Hematopoietic multipotent progenitor cell (in vitro differentiated cells): Measurements from ENCODE around the gene SIM1. TPM values are rescaled to one million over a fixed set of nuclear protein-coding genes. Genes with fewer than 3 reads are reported as not detected.
"Not testable (repeated sequence)": the region's sequence is repeated elsewhere in the genome, so short reads cannot be mapped to it uniquely, and the experiment has no call there.

Source experiments
- DNase-seq, 3 donors: peaks; one replicate each; pipeline ENCODE4 v3.0.0-alpha.2; 2011 to 2015; ENCODE audit warnings: low read depth in 2 of 3, low spot score in 2 of 3
- total RNA-seq: library from RNA; depleted of rRNA; stranded (reverse); fragments of >200 nt; gene quantifications from one replicate; pipeline ENCODE4 v1.2.3, GENCODE V29; 2012

Gene SIM1
- total RNA-seq, 1 donor: under 0.01 TPM

DNA sequence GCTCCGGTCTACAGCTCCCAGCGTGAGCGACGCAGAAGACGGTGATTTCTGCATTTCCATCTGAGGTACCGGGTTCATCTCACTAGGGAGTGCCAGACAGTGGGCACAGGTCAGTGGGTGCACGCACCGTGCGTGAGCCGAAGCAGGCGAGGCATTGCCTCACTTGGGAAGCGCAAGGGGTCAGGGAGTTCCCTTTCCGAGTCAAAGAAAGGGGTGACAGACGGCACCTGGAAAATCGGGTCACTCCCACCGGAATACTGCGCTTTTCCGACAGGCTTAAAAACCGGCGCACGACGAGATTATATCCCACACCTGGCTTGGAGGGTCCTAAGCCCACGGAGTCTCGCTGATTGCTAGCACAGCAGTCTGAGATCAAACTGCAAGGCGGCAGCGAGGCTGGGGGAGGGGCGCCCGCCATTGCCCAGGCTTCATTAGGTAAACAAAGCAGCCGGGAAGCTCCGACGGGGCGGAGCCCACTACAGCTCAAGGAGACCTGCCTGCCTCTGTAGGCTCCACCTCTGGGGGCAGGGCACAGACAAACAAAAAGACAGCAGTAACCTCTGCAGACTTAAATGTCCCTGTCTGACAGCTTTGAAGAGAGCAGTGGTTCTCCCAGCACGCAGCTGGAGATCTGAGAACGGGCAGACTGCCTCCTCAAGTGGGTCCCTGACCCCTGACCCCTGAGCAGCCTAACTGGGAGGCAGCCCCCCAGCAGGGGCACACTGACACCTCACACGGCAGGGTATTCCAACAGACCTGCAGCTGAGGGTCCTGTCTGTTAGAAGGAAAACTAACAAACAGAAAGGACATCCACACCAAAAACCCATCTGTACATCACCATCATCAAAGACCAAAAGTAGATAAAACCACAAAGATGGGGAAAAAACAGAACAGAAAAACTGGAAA lies 109.7 kb downstream of the SIM1 start:
- DNase-seq: not testable (repeated sequence)

DNA sequence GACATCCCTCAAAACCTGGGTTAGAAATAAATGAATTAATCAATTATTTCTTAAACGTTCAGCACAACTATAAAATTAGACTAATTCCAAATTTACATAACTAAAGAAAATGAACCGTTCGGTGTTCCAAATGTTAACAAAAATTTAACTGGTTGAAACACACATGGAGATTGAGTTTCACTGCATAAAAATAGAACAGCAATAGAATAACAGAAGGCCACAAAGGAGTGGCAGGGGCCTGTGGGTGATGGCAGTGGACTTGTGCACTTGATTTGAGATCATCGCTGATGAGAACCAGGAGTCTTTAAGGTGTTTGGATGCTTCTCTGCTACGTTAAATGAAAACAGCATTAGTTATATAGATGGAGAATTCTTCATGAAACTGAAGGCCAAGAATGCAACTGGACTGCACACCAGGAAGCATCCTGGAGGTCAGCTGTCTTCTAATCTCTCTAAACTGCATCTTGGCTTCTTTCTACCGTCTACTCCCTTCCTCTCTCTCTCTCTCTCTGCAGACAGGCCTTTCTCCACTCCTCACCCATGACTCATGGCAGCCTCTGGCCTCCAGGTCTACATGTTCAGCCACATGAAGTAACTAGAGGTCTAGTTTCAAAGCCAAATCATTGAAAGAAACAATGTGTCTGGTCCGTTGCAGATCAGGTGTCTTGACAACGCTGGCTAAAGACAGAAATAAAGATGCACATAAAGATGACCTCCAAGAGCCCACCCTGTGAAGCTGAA lies 111.3 kb downstream of the SIM1 start:
- DNase-seq: no peak

DNA sequence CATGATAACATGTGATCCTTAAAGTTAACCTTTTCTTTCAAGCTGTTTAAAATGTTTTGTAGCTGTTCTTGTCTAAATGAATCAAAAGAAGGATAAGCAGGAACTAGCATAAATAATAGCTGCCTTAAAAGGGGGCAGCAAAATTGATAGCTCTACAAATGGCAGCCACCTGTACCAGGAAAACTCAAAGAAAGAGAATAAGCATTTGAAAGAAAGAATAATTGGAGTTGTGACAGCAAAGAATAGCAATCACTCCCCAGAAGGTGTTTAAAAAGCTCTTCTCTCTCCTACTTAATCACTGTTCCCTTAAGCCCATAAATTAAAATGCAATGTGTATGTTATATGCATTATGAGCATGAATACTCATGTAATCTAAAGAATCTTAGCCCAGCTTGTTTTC lies 114.6 kb downstream of the SIM1 start:
- no peak for DNase-seq

DNA sequence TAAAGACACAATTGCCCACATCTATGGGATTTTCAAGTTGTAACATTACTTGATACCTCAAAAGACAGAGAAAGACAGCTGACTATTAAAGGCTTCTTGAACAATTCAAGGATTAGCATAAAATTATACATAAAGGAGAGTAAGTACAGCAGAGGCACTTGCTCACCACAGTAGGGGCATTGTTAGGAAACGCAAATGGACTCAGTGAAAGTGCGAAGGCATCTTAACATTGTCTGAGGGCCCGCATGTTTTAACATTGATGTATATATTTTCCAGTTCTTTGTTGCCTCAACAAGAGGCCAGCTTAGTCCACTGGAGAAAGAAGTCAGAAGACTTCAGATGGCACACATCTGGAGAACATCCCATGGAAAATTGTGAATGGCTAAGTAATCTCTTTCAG lies 115.4 kb downstream of the SIM1 start:
- DNase-seq: no peak

DNA sequence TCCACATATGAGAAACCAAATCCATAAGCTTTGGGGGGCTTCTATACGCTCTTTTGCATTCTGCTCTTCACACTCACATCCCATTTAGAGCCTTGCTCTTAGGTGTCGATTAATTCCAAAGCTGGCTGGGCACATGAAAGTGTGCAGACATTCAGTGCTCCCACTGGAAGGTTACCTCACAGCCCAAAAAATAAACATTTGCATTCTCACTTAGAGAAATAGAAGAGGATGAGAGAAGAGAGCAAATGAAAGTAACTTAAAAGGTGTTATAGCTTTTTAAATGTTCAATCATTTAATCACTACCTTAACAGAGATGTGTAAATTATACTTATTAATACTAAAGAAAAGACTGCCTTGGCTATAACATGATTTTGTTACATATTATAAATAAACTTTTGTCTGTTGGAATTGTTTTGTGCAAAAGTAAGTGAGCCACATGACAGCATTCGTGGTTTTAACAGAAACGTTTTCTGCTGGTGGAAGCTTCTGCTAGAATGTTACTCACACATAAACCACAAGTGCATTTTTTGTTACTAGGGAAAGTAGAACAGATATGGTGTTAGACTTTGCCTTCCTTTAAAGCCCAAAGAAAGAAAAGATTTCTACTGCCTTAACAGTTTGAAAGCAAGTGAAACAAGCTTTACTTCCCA lies 116.7 kb downstream of the SIM1 start:
- DNase-seq: peak in 1 of 3 donors; percentile 1

DNA sequence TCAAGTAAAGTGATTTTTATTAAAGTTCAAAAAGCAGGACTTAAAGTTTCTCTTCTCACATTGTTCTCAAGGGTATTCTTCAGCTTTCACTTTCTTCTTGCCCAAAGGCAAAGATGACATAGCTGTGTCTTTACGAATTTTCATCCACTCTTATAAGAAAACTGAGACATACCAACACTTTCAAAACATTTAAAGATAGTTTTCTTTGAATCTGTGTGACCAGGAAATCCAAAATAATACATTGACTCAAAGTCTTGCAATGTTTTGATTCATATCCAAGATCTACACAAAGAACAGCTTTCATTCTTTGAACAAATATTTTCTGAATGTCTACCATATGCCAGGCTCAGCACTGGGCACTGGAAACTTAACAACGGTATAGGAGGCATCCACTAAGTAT lies 117.9 kb downstream of the SIM1 start:
- DNase-seq: no peak

DNA sequence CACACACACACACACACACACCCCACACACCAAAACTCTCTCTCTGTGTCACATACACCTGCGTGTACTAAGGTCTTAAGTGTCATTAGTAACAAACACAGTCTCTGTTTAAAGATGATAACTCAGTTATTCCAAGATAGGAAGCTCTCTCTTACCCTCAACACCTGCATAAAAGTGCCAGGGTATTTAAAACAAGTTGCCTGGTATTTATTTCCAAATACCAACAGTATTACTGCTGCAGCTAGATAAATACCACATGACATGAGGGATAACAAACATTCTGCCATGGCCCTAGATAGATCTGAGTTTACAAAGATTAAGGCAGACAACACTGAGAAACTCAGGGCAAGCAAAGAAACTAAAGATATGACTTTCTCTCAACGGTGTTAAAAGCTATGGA lies 118.5 kb downstream of the SIM1 start:
- no peak for DNase-seq

DNA sequence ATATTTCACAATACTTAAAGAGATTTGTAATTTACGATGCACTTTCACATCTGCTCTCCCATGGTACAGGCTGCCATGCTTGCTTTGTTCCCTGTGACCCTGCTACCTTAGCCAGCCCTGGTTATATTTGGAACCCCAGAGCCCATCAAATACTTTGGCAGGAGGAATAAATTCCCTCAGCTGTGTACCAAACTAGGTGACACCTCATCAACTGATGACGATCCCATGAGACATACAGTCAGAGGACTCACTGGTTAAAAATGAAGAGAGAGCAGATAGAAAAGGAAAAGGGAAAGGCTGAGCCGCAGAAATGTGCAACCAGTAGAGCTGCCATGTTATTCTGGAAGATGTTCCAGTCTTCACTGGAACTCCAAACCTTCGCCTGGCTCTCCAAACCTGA lies 120.0 kb downstream of the SIM1 start:
- no peak for DNase-seq

DNA sequence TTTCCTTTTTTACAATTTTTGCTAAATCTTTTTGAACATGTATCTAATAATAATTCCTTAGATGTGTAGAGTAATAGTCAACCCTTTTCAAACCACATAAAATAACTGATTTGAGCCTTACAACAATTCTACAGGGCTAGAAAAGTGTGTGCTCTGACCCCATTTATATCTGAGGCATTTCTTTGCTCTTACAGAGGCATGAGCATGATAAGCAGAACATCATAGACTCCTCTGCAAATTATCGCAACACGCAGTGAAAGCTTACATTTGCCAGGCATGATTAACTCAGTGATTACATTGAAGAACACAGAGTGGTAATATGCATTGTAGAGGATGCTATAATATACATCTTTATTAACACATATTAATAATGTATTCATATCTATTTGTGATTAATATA lies 120.4 kb downstream of the SIM1 start:
- DNase-seq: no peak

DNA sequence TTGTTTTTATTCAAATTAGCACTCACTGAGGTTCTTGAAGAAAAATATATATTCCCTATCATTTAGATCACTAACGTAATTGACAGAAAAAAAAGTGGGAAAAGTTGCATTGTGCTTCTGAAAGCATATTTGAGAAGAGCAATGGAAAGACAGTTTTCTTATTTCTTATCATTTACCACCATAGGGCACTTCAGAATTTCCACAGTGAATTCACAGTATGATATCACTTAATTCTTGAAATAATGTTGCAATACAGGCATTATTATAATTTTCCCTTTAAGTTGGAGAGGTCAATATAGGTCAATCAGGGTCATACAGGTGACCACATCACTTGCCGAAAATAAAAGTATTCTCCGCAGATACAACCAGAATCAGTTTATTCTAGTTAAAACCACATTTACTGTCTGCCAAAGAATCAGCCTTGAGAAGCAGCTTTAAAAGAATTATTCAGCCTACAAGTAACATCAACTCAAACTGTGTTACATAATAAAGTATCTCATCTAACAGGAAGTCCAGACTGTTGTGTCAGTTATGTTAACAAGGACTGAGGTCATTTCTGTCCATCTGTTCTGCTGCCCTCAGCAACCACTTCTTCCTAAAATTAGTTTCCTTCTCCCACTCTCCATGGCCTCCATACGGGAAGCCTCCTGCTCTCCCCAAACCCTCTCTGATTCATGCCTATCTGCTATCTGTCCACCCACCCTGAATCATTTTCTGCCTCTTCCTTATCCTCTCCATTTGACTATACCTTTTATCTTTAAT lies 121.2 kb downstream of the SIM1 start:
- DNase-seq: no peak

DNA sequence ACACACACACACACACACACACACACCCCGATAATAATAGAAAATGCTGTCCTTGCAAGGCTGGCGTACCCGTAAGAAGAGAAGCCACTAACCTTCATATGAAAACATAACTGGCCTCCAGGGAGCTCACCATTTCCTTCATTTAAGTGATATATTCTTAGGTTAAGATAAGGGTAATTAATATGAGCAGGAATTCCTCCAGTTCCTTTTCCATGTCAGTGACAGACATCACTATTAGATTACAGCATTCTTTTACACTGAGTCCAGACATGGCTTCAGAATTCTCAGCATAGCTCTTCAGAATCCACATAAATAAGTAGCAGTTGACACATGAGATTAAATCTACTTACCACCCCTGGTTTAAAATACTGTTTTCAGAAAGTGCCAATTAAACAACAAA lies 121.9 kb downstream of the SIM1 start:
- DNase-seq: no peak

DNA sequence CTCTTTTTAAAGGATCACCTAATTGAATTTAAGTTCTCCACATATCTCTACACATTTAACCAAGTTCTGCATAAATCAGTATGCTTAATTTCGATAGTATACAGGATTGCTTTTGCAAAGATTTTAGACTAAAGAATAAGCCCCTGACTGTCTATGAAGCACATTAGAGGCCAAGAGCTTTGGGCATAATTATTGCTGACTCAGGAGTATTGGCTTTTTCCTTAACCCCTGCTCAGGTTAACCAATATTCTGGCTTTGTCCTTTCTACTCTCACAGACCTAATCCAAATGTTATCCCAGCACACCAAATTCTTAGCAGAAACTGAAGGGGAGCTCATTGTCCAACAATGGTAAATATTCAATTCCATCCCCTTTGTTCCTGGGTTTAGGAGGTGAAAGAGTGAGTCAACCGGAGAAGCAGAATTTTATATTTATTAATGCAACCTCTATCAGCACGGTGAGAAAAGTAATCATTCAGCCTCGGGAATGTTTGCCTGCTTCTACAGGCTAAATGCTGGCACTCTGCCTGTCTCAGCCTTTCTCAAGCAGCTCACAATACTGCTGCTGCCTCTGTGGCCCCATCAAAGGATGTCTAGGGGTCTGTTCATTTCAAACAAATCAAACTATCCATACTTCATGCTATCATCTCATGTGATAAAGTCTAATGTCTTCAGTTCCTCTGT lies 125.0 kb downstream of the SIM1 start:
- DNase-seq: no peak

DNA sequence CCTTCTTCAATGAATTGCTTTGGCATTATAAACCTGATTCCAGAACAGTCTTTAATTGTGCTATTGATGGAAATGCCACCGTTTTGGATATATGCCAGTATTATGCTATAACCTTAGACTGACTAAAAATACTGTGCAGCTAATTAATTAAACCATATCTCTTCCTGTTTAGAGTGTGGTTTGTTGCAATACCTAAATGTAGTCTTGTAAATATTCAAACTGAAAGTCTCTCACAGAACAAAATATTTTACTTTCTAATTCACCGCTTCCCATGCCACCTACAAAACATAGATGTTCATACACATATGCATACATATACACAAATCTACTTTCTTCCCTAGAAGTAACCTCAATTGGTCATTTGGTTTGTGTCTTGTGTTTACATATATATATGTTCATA lies 126.6 kb downstream of the SIM1 start:
- DNase-seq: no peak

DNA sequence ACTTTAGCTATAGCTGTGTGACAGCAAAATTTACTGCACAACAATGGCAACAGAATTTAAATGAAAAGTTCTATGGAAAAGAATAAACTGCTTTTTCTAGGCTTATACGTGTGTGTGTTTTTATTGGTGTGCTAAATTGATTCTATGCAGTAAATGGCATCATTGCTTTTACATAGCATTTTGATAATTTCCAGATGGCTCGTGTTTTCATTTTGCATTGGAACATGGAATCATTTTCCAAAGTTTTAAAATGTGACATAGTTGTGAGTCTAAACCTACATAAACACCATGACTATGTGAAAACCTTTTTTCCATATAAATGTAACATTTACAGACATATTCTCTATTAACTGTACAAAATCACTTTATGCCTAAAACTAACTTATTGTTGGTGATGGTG lies 127.8 kb downstream of the SIM1 start:
- DNase-seq: no peak

DNA sequence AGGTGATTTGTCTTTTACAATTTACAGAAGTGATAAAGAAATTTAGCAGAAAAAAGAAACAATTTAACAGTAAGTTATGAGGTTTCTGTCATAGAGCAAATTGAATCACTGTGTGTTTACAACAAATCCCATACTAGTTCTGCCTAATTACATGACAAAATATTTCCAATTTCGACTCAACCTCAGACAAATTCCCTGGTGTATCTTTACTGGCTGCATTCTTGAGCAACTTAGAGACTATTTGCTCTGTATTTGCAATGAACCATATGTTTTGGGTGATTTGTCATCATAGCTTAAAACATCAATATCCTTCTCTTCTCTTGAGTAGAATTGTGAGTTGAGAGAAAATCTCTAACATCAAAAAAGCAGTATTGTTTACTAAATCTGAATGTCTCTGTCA lies 128.7 kb downstream of the SIM1 start:
- no peak for DNase-seq
